Urothelium cell line (cell line): ENCODE data around the gene SUFU.
"Not testable (repeated sequence)": the region's sequence is repeated elsewhere in the genome, so short reads cannot be mapped to it uniquely, and the experiment has no call there.

Experiments
- DNase-seq: peaks from one replicate; pipeline ENCODE4 v3.0.0; 2011; ENCODE audit warnings: low spot score, mixed read lengths
- FAIRE-seq: peaks from 2 replicates; lab custom pipeline; 2011; peaks lifted over from hg19 to GRCh38; lab: Jason Lieb, UNC

SUFU gene

DNA sequence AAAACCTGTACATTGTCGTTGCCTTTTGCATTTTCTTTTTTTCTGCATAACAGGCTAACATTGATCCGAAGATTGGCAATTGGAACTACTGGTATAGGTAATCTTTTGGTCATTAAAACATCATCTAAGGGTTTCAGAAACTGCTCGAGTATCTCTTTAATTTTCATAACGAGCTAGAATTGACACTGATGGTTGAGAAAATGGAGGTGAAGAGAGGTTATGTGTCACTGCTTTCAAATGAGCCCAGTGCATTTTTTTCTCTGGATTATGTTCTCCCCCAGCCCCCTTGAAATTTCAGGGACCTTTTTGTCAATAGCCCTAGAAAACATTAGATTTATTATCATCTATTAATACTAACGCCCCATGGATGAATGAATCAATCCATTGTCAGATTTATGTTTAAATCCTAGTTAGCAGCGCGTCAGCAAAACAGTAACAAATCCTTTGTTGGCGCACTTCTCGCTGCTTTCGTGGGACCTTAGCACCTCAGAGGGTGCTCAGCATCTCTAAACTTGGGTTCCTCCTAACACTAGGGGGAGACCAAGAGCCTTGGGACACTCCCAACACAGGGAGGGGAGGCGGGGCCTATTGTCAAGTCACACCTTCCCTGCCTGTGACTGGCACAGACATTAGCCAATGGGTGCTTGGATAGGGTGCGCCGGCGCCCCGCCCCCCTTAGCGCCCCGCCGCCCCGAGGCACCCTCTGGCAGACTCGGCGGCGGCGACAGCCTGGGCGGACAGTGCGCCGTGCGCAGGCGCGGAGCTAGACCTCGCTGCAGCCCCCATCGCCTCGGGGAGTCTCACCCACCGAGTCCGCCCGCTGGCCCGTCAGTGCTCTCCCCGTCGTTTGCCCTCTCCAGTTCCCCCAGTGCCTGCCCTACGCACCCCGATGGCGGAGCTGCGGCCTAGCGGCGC is at the start of gene SUFU:
SUFU (plus strand) TSS at position 709 of the 915 bp plus-strand sequence; CDS start at position 890, 181 bp downstream.
- FAIRE-seq: peak; percentile 32
- DNase-seq: peak; percentile 98

DNA sequence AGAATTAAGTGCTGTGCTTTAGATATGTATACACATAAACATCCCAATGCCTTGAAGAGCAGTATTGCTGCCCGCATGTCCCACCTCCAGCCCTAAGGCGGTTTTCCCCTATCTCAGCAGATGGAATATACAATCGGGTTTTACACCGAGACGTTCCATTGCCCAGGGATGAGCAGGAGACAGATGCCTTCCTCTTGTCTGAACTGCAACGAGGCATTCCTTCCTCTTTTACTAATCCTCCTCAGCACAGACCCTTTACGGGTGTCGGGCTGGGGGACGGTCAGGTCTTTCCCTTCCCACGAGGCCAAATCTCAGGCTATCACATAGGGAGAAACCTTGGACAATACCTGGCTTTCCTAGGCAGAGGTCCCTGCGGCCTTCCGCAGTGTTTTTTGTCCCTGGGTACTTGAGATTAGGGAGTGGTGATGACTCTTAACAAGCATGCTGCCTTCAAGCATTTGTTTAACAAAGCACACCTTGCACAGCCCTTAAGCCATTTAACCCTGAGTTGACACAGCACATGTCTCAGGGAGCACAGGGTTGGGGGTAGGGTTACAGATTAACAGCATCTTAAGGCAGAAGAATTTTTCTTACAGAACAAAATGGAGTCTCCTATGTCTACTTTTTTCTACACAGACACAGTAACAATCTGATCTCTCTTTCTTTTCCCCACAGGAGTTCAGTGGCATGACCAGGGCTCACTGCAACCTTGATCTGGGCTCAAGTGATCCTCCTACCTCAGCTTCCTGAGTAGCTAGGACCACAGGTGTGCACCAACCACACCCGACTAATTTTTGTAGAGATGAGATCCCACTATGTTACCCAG is 48.9 kb upstream of the SUFU start:
- not testable (repeated sequence) for DNase-seq, FAIRE-seq

DNA sequence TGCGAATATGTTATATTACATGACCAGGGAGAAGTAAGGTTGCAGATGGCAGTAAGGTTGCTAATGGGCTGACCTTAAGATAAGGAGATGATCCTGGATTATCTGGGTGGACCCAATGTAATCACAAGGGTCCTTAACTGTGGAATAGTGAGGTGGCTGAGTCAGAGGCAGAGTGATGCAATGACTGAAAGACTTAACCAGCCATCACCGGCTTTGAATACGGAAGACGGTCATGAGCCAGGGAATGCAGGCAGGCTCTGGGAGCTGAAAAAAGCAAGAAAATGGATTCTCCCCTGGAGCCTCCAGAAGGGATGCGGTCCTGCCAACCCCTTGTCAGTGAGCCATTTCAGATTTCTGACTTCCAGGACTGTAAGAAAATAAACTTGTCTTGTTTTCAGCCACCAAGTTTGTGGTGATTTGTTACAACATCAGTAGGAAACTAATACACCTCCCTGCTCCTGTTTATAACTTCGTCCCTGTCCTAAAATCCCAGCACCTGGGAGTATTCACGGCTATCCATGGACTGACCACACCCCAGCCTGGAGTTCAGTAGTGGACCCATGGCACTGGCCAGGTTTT is 47.8 kb upstream of the SUFU start:
- FAIRE-seq: peak; percentile 20
- no peak for DNase-seq

DNA sequence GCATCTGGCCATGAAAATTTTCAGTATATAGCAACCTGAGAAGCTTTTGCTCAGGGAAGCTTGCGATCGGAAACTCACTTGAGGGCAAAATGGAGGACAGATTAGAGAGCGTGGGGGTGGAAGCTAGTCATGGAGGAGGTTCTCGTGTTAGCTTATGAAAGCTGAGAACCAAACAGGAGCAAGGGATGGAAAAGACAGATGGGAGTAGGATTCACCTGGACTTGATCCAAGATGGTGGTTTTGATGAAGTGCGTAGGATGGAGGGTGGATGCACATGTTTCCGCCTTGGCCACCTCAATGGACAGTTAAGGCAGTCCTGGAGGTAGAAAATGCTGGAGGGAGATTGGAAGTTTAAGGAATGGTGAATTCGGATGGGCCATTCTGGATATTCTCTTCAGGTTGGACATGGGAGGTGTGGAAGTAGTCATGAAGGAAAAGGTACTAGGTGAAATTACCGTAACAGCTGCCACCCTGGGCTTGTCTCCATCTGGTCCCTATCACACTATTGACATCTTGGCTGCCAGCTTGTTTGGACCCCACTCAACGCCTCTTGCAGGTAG is 46.1 kb upstream of the SUFU start:
- no peak for DNase-seq
- no peak for FAIRE-seq

DNA sequence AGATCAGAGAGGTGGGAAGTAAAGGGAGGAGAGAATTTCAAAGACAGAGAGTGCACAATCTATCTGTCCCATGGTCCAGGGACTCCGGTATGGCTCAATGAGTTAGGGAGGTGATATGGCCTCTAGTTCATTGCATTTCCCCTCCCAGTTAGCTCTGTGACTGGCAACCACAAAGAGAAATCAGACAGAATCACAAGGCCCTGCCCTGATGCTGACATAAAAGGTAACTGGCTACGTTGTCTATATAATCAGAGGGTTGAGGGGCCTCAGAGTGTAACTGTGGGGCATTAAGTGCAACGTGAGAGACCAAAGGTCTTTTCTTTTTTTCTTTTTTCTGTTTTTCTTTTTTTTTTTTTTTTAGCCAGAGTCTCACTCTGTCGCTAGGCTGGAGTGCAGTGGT is 45.1 kb upstream of the SUFU start:
- DNase-seq (no peak), FAIRE-seq (no peak)

DNA sequence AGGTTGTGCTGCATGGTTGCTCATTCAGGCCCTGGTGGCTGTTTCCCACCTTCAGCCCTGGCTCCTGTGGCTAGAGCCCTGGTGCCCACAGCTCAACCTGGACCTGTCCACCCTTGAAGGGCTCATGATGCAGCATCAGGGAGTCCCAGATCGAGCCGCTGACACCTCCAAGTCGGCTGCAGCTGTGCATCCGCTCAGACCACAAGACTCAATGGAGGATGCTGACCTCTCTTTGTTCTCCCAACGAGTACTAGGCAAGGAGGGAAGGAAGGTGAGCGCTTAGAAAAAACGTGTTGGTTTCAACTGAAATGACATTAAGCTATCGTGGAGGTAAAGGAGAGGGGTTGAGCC is 43.0 kb upstream of the SUFU start:
- FAIRE-seq (no peak), DNase-seq (no peak)

DNA sequence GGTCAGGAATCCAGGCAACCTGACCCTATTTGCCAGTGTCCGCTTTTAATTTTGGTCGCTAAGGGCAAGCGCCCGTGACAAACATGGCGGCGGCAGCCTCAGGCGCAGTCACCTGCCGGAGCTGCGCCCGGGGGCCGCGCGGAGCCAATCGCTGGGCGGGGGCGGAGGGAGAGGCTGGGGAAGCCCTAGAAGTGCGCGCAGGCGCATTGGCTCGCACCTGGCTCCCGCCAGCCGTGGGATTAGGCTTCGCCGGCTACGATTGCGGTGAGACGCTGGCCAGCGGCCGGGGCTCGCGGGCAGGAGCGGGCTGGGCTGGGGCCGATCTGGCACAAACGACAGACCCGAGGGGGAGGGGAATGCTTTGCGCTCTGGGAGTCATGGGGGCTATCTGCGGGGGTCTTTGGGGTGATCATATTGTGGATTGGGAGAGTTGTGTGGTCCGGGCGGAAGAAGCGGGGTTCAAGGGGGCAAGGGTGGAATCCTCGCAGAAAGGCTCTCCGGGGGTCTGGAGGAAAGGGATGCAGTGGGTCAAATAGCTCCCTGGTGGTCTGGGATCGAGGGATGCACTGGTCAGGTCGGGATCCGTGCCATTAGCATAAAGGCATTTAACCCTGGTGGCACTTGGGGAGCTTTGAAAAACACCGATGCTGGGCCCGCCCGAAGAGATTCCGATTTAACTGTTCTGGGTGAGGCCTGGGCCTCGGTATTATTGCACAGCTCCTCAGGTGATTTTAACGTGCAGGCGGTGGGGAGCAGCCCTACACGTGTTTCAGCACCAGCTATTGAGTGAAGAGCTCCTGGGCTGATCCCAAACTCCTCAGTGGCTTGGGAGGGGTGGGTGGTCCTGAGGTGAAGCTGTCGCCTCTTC is 42.4 kb upstream of the SUFU start:
- peak; percentile 99 for DNase-seq
- FAIRE-seq: no peak

DNA sequence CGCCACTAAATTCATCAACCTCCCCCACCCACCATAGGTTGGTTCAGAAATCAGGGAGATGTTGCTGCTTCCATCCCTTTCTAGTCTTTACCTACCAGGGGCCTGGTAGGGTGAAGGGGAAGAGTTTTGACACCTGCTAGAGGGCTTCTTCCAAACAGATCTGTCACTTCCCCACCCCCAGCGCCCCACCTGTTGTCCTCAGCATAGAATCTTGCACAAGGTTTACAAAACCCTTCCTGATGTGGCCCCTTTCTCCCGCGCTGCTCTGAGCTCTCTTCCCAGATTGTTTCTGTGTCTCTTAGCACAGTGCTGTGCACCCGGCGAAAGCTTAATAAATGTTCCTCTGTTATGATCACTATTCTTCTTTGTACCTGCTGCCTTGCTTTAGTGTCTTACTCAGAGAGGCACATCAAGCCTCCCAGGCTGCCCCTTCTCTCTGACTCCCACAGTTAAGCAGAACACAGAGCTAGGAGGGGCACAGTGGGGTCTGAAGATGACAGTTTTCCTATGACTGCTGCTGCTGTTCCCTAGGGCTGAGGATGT is 41.2 kb upstream of the SUFU start:
- FAIRE-seq: no peak
- DNase-seq: no peak

DNA sequence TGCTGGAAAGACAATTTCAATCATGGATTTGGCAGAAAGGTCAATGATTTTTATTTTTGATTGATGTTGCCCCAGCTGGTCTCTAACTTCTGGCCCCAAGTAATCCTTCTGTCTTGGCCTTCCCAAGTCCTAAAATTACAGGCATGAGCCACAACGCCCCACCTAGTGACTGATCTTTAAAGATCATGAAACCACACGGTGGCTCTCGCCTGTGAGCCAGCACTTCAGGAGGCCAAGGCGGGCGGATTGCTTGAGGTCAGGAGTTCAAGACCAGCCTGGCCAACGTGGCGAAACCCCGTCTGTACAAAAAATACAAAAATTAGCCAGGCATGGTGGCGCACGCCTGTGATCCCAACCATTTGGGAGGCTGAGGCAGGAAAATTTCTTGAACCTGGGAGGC is 39.8 kb upstream of the SUFU start:
- DNase-seq (no peak), FAIRE-seq (no peak)

DNA sequence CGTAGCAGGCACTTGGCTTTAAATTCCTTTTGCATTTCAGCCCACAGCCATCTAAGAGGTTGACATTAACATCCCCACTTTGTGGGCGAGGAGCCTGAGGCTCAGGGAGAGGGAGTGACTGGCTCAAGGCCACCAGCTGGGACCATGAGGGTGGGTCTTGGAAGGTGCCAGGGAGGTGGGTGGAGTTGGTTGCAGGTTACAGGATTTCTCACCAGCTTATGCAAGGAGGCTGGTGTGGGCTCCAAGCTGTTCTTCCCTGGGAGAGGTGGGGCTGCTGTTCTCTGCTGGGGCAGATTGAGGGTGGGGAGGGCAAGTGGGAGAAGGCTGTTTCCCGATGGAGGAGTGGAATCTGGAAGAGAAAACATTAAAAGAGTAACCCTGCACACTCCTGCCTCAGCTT is 38.3 kb upstream of the SUFU start:
- no peak for DNase-seq
- no peak for FAIRE-seq

DNA sequence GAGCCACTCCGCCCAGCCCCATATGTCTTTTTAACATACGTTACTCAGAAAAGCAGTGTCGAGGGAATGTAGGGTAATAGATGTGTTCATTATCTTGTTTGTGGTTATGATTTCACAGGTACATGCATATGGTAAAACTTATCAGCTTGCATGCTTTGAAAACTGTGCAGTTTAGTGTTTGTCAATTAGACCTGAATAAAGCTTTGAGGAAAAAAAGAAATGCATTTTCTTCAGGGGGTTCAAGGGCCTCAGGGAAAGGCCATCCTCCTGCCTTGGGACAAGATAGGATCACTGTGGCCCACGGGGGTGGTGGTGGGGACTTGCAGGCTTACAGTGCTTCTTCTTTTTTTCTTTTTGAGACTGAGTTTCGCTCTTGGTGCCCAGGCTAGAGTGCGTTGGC is 36.5 kb upstream of the SUFU start:
- FAIRE-seq: no peak
- DNase-seq: no peak

DNA sequence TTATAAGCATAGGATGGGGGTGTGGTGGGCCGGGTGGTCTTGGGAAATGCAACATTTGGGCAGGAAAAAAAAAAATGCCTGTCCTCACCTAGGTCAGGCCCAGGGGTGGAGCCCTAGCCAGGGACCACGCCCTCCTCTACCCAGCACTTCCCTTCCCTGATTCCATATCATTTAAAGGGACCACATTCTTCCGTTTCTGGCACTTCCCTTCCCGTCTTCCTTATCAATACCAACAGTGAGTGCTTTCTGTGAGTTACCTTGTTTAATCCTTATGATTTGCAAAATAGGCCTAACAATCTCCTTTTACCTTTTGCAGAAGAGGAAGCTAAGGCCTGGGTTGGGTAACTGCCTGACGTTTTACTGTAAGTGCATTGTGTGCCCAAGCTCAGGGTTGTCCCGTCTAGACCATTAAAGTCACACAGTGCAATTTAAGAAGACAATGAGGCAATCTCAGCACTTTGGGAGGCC is 35.8 kb upstream of the SUFU start:
- DNase-seq (no peak), FAIRE-seq (no peak)

DNA sequence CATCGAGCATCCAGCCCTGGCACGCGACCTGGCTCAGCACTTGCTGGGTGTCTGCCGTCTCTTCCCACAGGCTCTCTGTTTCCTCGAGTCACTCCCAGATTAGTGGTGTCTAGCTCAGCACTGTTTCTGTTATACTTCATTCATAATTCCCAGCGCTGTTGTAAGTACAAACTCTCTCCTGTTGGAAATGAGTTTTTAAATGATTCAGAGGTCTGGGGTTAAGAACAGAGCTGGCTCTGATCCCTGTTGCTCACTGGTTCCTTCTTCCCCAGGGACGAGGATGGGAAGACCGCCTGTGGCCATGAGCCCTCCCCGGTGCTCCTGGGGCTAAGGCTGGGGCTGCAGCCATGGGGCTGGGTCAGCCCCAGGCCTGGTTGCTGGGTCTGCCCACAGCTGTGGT is 35.1 kb upstream of the SUFU start:
- DNase-seq: no peak
- no peak for FAIRE-seq

DNA sequence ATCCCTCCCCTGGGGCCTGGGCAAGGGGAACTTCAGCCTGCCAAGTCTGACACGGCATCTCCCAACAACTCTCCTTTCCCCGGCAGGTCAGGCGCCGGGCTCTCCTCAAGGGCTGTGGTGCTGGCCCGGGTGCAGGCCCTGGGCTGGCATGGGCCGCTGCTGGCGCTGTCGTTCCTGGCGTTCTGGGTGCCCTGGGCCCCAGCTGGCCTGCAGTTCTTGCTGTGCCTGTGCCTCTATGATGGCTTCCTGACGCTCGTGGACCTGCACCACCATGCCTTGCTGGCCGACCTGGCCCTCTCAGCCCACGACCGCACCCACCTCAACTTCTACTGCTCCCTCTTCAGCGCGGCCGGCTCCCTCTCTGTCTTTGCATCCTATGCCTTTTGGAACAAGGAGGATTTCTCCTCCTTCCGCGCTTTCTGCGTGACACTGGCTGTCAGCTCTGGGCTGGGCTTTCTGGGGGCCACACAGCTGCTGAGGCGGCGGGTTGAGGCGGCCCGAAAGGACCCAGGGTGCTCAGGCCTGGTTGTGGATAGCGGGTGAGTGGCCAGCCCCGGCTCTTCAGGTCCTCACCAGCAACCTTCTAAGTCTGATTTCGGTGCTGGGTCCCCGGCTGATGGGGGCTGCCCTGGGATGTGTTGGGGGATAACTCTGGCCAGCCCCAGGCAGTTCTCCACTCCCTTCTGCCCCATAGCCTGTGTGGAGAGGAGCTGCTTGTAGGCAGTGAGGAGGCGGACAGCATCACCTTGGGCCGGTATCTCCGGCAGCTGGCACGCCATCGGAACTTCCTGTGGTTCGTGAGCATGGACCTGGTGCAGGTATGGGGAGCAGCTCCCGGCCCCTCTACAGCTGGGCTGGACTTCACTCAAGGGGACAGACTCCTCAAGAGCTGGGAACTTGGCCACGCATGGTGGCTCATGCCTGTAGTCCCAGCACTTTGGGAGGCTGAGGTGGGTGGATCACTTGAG is 32.9 kb upstream of the SUFU start:
- no peak for FAIRE-seq

DNA sequence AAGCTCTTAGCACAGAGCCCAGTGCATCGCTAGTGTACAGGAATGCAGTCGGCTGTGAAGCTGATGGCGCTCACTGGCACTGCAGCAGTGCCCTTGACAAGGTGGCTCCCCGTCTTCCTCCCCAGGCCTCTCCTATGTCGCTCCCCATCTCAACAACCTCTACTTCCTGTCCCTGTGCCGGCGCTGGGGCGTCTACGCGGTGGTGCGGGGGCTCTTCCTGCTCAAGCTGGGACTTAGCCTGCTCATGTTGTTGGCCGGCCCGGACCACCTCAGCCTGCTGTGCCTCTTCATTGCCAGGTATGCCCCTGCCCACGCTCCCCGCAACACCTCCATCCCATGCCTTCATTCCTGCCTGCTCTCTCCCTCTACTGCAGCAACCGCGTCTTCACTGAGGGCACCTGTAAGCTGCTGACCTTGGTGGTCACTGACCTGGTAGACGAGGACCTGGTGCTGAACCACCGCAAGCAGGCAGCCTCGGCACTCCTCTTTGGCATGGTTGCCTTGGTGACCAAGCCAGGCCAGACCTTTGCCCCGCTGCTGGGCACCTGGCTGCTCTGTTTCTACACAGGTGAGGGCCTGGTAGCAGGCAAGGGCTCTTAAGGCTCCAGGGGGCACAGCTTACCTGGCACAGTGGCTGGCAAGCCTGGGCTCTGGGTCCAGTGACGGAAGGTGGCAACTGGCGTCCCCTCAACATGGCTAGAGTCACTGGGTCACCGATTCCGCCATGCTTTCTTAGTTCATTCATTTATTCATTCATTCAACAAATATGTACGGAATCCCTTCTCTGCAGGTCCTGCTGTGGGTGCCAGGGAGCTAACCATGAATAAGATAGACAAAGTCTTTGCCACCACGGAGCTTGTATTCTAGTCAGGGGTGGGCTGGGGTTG is 30.1 kb upstream of the SUFU start:
- FAIRE-seq (no peak), DNase-seq (no peak)

More for the DNA sequence above, 32.9 kb upstream of the SUFU start:
- DNase-seq: no peak

DNA sequence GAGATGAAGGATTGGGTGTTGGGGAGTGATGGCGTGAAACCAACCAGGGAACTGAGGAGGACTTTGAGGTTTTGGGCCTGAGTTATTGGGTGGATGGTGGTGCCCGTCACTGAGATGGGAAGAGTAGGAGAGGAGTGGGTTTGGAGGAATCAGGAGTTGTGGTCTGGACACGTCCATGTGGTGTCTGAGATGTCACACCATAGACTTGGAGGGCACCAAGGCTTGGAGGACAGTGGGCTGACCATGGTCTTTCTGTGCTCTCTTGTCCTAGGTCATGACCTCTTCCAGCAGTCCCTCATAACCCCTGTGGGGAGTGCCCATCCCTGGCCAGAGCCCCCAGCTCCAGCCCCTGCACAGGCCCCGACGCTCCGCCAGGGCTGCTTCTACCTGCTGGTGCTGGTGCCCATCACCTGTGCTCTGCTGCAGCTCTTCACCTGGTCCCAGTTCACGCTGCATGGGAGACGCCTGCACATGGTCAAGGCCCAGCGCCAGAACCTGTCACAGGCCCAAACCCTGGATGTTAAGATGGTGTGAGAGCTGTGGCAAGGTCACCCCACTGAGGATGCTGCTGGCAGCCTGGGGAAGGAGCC is 28.2 kb upstream of the SUFU start:
- FAIRE-seq: no peak
- no peak for DNase-seq

DNA sequence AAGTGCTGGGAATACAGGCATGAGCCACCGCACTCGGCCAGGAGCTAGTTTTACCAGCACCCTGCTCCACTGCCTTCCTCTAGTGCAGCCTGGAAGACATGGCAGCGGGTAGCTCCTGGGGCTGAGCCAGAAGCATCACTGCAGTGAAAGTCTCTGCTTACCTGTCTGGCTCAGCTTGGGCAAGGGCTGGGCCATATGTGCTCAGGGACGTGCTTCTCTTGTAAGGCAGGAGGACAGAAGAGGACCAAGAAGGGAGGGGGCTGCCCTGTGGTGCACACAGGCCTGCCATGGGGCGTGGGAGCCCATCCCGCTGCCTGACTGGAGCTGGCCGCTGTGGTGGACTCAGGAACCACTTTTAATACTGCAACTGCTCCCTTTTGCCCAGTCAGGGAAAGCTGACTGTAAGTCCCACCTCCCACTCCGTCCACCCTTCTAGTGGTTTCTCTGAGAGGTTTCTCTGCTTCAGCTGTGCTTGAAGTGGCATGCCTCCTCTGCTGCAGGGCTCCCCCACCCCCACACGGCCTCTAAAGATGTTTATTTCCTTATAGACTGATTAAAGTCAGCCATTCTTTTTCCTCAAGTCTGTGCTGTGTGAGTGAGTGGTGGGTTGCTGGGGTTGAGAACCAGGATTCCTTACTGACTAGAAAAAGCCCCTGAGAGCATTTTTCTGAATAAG is 27.2 kb upstream of the SUFU start:
- no peak for DNase-seq
- no peak for FAIRE-seq
